VCaP (cell line): ENCODE measurements around the gene EFCAB5.

Experiments
- H3K27ac ChIP-seq: fragments of 450-650 bp; 2 replicates; pipeline ENCODE4 v1.5.1; 2017
- CTCF ChIP-seq: fragments of 450-650 bp; conservative IDR thresholded peaks from 2 replicates; pipeline ENCODE4 v1.5.1; 2017; ENCODE audit warnings: mild to moderate bottlenecking, moderate library complexity

The EFCAB5 gene

GRCh38 chr17:30092886-30093285, 151.5 kb downstream of the EFCAB5 start:
- H3K27ac ChIP-seq: no peak overlapping the region
- TF ChIP-seq CTCF: no peak

- peak; percentile 97 for TF ChIP-seq CTCF
- no peak overlapping the region for H3K27ac ChIP-seq
Measured at GRCh38 chr17:30093463-30094147, 152.2 kb downstream of the EFCAB5 start.

GRCh38 chr17:30095507-30096244, 154.2 kb downstream of the EFCAB5 start:
- H3K27ac ChIP-seq: no peak overlapping the region
- peak; percentile 85 for TF ChIP-seq CTCF

GRCh38 chr17:30101686-30102390, 160.4 kb downstream of the EFCAB5 start:
- no peak overlapping the region for H3K27ac ChIP-seq
- no peak for TF ChIP-seq CTCF

GRCh38 chr17:30103921-30104320, 162.5 kb downstream of the EFCAB5 start:
- TF ChIP-seq CTCF: no peak
- H3K27ac ChIP-seq: no peak overlapping the region

- peak; percentile 100 for TF ChIP-seq CTCF
- H3K27ac ChIP-seq: peak overlapping the region; percentile 38
Measured at GRCh38 chr17:30104575-30105339, 163.3 kb downstream of the EFCAB5 start.

GRCh38 chr17:30112794-30113193, 171.4 kb downstream of the EFCAB5 start:
- peak overlapping the region; percentile 29 for H3K27ac ChIP-seq
- no peak for TF ChIP-seq CTCF
